Right renal pelvis (tissue), 4 donors: Measurements from ENCODE around the gene PIGU. TPM values are rescaled to one million over a fixed set of nuclear protein-coding genes. Genes with fewer than 3 reads are reported as not detected.
"Not testable (repeated sequence)": the region's sequence is repeated elsewhere in the genome, so short reads cannot be mapped to it uniquely, and the experiment has no call there.

ENCODE experiments used
- DNase-seq, 4 donors: peaks; one replicate each; pipeline ENCODE4 v3.0.0-alpha.2; 2013; ENCODE audit warnings: low read depth in 4 of 4, low spot score in 3 of 4, missing footprints in 1 of 4
- polyA plus RNA-seq, 4 donors: library from polyadenylated mRNA; unstranded; fragments of 120-200 nt; gene quantifications; one replicate each; pipeline ENCODE4 v1.2.1, GENCODE V29; 2013; ENCODE audit not compliant: insufficient read length in 4 of 4

The PIGU gene
- polyA plus RNA-seq, 4 donors, result 39.0 to 45.3 (median 44.2) TPM

DNA sequence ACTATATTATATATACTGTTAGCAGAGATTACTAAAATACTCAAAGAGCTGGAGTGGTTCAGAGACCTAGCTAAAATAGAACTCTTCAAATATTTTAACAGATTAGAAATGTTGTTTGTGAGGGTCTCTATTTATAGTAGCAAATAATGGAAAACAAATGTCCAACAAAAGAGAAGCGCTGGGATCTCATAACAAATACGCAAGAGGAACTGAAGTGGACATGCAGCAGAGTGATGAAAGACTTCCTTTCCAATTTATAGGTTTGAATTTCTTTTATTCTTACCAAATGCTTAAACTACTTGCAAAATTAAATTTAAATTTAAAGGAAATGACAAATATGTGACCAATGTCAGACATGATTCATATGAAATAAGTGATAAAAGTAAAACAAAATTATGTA lies 49.9 kb downstream of the PIGU start:
- DNase-seq, result no peak

DNA sequence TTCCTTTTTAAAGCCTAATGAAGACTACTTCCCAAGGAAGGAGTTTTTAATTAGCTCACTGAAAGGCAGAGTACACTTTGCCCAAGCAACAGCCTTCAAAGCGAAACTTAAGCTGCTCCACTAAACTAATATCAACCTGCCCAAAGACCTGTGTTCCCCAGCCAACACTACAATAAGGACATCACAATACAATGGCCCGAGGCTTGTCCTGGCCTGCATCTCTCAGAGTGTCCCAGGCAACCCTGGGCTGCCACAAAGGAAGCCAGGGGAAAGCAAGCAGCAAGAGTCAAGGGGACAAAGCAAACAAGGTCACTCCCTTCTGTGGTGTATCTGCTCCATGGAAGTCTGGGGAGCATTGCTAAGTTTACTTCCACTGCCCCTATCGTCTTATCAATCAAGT lies 52.3 kb downstream of the PIGU start:
- no peak for DNase-seq

DNA sequence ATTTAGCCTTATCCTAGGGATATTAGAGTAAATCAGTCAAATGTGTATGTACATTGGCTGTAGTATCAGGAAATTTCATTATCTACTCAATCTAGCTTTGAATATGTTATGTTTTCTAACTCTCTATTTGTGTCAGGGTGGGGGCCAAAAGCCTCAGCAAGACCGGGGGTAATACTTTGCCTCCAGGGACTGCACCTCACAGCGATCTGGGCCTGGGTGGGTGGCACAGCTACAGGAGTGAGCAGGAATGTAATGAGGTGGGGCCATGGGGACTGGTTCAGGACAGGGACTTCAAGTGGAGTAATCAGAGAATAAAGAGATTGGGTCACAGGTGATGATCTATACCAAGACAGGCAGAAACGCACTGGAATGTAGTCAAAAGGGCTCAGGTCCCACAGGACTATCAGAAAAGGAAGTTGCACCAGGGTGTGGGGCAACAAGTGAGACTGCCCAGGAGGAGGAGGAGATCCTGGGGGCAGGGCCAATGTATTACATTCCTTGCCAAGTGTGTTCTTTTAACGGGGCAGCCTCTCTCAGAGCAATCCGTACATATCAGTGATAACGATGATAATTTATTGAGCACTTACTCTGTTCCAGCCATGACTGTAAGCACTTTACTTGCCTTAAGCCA lies 54.0 kb downstream of the PIGU start:
- DNase-seq, result no peak

DNA sequence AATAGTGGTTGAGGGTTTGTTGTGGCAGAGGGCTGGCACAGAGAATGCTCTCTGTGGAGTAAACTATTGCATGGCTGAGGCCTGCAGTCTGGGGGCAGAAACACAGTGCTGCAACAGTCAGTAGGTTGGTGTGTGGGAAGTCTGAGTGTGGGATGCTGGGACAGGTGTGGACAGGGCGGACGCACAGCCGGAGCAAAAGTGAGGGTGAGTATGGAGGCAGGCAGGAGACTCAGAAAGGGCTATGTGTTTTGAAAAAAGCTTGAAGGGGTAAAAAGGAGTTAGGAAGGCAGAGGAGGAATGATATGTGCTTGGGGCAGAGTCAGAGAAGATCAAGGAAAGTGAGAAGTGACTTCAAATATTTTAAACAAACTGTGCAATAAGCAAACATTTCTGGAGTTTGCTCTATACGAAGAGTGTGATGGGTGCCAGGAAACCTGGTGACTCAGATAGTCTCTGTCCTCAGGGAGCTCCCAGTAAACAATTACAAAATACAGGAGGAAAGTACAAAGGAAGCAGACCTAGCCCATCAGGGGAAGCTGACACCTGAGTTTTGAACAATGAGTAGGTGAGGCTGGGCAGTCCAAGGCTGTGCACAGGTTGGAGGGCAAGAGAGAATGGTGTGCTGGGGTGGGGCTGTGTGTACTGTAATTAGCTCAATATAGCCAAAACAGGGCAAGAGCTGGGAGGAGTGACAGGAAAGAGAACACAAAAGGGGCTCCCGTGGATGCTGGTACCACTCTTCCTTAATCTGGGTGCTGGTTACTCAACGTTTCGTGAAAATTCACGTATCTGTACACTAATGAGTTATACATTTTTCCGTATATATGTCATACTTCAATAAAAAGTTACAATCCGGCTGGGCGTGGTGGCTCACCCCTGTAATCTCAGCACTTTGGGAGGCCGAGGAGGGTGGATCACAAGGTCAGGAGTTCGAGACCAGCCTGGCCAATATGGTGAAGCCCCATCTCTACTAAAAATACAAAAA lies 55.2 kb downstream of the PIGU start:
- DNase-seq, result no peak

DNA sequence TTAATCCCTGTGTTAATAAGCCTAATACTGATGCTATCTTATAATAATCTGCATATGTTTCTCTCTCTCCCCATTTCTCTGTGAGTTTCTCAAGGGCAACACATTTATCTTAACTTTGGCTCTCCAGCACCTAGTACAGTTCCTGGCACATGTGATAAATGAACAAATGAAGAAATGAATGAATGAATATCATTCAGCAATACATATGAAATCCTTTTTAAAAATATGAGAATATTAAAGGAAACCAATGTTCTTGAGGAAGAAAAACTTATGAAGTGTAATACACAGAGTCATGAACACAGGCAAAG lies 55.9 kb downstream of the PIGU start:
- no peak for DNase-seq

DNA sequence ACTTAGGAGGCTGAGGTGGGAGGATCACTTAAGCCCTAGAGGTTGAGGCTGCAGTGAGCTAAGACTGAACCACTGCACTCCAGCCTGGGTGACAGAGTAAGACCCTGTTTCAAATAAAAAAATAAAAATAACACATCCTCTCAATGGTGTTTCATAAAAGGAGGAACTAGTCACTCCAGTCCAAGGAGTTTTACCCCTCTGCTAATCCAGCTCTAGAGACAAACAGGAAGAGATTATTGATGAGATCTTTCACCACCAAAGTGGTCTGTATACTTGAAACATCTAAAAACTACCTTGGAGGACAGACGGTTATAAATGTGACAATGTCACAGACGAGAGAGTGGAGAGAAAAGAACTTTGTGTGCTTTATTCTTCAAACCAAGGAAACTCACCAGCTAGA lies 58.2 kb downstream of the PIGU start:
- DNase-seq, result no peak

DNA sequence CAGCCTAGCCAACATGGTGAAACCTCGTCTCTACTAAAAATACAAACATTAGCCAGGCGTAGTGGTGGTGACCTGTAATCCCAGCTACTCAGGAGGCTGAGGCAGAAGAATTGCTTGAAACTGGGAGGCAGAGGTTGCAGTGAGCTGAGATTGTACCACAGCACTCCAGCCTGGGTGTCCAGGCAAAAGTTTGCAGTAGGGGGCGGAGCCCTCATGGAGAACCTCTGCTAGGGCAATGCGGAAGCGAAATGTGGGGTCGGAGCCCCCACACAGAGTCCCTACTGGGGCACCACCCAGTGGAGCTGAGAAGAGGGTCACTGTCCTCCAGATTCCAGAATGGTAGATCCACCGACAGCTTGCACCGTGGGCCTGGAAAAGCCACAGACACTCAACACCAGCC lies 60.0 kb downstream of the PIGU start:
- not testable (repeated sequence) for DNase-seq

DNA sequence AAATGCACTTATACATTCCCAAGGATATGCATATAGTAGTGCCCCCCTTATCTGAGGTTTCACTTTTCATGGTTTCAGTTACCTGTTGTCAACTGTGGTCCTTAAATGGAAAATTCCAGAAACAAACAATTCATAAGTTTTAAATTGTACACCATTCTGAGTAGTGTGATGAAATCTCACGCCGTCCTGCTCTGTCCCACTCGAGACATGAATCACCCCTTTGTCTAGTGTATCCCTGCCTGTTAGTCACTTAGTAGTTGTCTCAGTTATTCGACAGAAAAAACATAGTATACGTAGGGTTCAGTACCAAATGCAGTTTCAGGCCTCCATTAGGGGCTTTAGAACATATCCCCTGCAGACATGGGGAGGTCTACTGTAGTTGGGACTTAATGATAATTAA lies 61.4 kb downstream of the PIGU start:
- no peak for DNase-seq

DNA sequence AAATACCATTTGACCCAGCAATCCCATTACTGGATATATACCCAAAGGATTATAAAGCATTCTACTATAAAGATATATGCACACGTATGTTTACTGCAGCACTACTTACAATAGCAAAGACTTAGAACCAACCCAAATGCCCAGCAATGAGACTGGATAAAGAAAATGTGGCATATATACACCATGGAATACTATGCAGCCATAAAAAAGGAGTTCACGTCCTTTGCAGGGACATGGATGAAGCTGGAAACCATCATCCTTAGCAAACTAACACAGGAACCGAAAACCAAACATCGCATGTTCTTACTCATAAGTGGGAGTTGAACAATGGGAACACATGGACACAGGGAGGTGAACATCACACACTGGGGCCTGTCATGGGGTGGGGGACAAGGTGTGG lies 64.9 kb downstream of the PIGU start:
- not testable (repeated sequence) for DNase-seq

DNA sequence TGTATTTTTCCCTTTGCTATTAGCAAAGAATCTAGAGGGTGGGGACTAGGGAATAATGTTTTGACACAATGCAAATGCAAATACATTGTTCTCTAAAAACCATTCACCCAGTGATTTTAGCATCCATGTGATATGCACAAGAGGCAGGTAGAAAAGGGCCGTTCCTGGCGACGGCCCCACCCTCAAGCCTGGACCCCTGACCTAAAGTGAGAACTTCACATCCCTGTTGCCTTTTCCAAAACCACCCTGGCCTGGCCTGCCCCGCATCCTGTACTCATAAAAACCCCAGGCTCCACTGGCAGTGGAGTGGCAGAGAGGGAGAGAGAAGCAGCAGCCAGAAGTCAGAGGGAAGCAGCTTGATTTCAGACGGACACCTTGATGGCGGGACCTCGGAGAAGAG lies 69.8 kb downstream of the PIGU start:
- no peak for DNase-seq

DNA sequence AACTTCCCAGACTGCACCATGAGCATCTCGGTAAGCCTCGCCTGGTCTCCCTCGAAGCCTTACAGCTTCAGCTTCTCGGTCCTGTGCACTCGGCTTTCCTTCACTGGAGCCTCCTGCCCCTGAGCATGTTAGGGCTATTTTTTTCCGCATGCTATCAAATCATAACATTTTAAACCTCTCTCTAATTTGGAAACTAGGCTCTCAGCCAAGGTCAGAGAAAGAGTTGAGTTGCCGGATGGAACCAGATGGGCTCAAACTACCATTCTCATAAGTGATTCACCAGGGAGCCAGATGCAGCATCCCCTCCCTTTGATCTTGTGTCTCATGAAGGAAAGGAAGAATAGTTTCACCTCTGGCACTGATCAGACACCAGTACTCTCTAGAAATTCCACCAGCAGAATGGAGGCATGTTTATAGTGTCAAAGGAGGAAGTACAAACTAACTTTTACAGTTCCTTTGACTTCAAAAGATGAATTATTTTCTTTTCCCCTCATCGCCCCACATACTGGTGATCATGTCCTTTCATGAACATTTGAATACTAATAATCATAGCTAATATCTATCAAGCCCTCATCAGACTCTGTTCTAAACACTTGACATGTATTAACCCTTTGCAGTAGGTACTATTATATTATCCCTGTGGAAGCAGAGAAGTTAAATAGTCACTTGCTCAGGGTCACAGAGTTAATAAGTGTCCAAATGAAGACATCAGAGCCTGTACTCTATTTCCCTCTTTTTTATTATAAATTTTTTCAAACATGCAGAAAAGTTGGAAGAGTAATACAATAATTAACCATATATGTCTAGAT lies 71.7 kb downstream of the PIGU start:
- DNase-seq, result peak in 1 of 4 donors; percentile 10

DNA sequence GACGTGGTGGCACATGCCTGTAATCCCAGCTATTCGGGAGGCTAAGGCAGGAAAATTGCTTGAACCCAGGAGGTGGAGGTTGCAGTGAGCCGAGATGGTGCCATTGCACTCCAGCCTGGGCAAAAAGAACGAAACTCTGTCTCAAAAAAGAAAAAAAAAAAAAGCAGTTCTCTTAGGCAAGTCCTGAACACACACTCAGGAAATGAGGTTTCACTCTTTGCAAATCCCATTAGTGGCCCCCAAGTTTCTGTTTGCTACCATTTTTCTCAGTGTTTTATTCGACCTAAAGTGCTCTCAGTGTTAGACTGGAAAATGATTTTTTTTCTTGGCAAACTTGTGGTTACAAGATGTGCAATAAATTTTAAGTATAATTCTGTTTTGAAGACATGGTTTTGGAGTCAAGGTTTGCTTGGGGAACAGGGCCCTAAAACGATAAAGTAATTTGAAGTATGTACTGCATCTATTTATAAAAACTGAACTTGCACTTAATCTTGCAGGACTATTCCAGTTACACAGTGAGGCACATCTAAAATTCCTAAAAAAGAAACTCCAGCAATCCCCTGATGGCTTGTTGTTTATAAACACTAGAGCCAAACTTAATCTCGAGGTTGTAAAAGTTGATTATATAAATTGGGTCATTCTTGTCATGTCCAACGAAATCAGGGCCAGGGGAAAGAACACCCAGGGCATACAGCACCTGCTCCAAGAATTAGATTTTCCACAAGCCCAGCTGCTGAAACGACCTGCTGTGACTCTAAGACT lies 75.8 kb downstream of the PIGU start:
- no peak for DNase-seq

DNA sequence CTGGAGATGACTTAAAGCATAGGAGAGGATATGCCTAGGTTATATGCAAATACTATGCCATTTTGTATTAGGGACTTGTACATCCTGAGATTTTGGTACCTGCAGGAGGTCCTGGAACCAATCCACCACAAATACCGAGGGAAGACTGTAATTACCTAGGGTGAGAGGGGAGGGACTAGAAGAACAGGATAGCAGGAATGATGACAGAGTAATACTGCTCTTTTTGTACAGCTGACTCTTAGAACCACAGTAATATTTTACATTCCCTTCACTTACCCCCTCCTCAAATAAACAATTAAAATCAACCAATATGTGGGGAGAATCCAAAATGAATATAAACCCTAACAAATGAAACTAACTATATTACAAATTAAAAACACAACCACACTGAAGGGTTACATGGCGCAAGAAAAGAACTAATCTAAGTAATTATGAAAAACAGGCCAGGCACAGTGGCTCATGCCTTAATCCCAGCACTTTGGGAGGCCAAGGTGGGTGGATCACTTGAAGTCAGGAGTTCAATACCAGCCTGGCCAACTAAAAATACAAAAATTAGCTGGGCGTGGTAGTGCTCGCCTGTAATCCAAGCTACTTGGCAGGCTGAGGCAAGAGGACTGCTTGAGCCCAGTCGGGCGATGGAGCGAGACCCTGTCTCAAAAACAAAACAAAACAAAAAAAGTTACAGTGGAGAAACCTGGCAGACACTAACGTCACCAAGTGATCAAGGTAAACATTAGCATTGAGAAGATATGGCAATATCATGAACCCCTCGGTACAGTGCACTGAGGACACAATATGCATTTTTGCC lies 81.3 kb downstream of the PIGU start:
- no peak for DNase-seq

DNA sequence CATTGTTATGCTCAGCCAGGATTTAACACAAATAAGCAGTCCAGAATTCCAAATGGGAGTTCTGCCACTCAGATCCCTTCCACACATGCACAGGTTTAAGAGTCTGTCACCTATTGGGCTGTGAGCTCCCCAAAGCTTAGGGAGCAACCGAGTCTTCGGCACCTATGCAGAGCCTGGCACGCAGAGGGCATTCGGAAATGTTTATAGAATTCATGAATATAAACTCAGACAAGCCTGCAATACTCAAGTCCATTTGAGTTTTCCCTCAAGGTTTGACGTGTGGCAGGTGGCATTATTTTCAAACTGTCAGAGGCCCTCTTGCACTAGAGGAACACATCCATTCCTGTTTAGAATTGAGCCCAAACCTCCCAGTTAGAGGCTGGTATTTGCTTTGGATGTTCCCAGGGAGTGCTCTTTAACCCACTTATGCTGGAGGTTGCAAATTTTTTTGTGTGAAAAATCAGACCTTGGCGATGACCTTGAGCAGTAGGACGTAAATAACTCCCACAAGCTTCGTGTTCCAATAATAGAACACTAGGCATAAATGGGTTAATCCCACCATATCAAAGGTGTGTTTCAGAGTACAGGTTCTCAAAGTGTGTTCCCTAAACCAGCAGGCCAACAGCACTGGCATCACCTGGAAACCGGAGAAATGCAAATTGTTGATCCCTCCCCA lies 90.3 kb downstream of the PIGU start:
- no peak for DNase-seq

DNA sequence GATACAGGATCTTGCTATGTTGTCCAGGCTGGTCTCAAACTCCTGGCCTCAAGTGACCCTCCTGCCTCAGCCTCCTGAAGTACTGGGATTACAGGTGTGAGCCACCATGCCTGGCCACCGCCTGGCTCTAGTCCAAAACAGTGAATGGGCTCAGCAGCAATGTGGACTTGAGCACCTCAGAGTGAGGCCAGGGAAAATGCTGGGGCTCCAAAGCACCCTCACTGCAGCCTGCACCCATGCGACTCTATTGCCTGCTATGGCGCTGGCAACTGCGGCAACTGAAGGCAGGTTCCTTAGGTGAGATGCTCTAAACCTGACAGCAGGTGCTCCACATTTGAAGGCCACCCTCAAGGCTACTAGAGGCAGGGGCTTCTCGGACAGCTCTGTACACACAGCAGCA lies 91.9 kb downstream of the PIGU start:
- no peak for DNase-seq

DNA sequence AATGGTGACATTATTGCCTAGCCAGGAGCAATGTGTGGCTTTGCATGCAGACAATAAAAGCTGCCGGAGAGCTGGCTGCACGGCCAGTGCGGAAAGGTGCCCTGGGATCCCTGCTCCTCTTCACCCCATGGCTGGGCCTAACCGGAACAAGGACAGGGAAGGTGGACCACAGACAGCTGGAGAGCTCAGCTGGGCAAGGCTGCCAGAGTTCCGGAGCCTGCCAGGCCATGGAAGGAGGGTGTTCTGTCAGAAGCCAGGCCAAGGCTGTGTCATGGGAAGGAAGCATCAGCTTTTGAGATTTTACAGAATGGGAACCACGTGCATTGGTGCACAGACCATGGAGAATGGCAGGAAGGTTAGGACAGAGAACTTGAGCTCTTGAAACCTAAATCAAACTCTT lies 93.3 kb downstream of the PIGU start:
- no peak for DNase-seq

DNA sequence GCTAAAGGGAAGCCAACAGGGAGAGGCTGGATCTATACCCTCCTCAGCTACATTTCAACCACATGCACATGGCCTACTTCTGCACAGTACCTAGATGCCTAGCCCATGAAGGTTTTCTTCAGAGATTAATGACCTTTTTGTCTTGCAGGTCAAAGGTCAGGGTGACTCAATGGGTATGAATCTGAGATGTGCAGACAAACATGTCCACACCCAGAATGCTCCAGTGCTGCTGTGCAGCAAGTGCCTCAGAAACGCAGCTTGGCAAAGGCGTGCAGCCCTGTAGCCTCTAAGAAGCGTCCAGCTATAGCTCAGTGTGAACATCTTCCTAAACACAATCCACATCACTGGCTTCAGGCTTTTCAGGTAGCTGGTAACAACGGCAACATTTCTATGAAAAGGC lies 94.0 kb downstream of the PIGU start:
- DNase-seq, result no peak

DNA sequence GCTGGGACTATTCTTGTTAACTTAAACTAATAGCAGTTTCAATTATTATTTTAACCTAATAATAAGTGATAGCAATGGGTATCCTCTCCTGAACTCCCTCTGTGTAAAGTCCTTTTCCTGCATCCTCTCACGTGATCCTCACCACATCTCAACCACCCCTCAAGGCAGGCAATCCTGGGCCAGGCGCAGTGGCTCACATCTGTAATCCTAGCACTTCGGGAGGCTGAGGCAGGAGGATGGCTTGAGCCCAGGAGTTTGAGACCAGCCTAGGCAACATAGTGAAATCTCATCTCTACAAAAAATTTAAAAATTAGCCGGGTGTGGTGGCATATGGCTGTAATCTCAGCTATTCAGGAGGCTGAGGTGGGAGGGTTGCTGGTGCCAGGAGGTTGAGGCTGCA lies 94.7 kb downstream of the PIGU start:
- no peak for DNase-seq
